HEK293 (cell line): ENCODE data around the gene ZNF280A.

ENCODE experiments used
- YY1 ChIP-seq: fragments of 450-650 bp; formaldehyde crosslinking; IDR thresholded peaks from 2 replicates; pipeline ENCODE4 v1.5.1; 2018; ENCODE audit warnings: missing biosample characterization, missing genetic modification characterization
- ZNF510 ChIP-seq: fragments of 450-650 bp; formaldehyde crosslinking; IDR thresholded peaks from 2 replicates; pipeline ENCODE4 v1.5.1; 2018; ENCODE audit warnings: mild to moderate bottlenecking, missing genetic modification characterization, missing biosample characterization; ENCODE audit not compliant: insufficient replicate concordance

GRCh38 chr22:22485524-22485923, 34.5 kb downstream of the ZNF280A start:
- no peak for TF ChIP-seq YY1 (tag by site-specific recombination)
- TF ChIP-seq ZNF510, result no peak
